ENCODE data around the gene MCRIP2. TPM values are rescaled to one million over a fixed set of nuclear protein-coding genes. Genes with fewer than 3 reads are reported as not detected.

The MCRIP2 gene
- total and polyA plus RNA-seq, 9 donors = 7.7 to 18.6 (median 12.5) TPM

DNA sequence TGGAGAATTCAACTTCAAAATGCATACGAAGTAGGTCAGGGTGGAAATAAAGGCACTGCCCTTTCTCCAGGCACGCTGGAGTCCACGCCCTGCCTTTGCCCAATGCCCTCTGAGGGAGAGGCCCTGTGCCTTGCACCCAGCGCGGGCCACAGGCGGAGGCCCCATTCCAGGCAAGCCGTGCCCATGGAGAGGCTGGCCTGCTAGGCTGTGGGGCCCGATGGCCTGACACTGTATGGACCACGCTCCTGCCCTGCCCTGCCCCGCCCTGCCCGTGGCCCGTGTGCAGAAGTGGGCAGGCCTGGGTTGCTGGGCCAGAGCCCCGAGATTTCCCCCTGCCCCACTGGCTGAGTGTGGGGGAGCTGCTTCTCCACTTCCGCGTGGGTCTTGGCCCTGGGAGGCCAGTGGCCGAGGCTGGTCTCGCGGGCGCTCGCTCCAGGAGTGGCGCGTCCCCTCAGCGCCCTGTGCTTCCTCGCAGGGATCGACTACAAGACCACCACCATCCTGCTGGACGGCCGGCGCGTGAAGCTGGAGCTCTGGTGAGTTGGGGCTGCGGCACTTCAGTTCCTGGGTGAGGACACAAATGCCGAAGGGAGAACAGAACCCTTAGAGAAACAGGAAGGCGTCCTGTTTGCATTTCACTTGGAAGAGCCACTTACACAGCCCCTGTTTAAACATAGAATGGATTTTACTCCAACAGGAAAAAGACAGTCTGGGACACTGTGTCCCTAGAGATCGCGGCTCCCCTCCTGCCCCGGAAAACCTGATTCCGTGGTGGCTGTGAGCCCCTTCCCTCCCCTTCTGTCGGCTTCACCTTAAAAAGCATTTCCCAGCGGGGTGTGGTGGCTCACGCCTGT, 24.7 kb upstream of the MCRIP2 start:
- Histone ChIP-seq H3K4me1 (ENCODE audit: control insufficient read depth, insufficient read depth, low read length) (peaks cover 9% of the 10 kb centered on the region), H3K27ac (ENCODE audit: low read length) (no peak overlapping the region), H3K36me3 (ENCODE audit: control insufficient read depth, insufficient read depth, low read length) (peaks cover 5% of the 10 kb centered on the region), H3K9me3 (replicated peaks; ENCODE audit: control insufficient read depth, low read depth, low read length) (no peaks in the 10 kb centered on the region), H3K4me3 (ENCODE audit: low read length) (no peak overlapping the region), H3K27me3 (ENCODE audit: control insufficient read depth, insufficient read depth, low read length) (no peaks in the 10 kb centered on the region)
- WGBS (ENCODE audit: insufficient coverage) = 89% methylated on average over 25 of the region's 39 CpGs
- DNase-seq = no peak

DNA sequence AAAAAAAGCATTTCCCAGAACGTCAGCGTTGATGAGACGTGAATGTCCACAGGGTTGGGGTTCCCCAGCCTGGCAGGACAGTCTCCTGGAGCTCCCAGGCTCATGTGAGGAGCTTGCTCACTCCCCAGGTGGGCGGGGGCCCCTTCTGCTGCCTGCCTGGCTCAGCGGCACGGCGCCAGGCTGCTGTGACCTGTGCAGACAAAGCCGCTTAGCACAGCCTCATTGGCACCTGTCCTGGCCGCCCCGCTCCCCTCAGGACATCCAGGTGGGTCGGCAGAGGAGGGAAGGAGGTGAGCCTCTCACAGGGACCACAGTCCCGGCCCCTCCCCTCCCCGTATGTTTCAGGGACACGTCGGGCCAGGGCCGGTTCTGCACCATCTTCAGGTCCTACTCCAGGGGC, 23.8 kb upstream of the MCRIP2 start:
- Histone ChIP-seq H3K36me3 (ENCODE audit: control insufficient read depth, insufficient read depth, low read length) (peaks cover 5% of the 10 kb centered on the region), H3K27me3 (ENCODE audit: control insufficient read depth, insufficient read depth, low read length) (no peaks in the 10 kb centered on the region), H3K27ac (ENCODE audit: low read length) (no peak overlapping the region), H3K4me1 (ENCODE audit: control insufficient read depth, insufficient read depth, low read length) (peaks cover 11% of the 10 kb centered on the region), H3K4me3 (ENCODE audit: low read length) (no peak overlapping the region), H3K9me3 (replicated peaks; ENCODE audit: control insufficient read depth, low read depth, low read length) (no peaks in the 10 kb centered on the region)
- WGBS (ENCODE audit: insufficient coverage) = 85% methylated on average over 7 of the region's 16 CpGs
- DNase-seq = no peak

DNA sequence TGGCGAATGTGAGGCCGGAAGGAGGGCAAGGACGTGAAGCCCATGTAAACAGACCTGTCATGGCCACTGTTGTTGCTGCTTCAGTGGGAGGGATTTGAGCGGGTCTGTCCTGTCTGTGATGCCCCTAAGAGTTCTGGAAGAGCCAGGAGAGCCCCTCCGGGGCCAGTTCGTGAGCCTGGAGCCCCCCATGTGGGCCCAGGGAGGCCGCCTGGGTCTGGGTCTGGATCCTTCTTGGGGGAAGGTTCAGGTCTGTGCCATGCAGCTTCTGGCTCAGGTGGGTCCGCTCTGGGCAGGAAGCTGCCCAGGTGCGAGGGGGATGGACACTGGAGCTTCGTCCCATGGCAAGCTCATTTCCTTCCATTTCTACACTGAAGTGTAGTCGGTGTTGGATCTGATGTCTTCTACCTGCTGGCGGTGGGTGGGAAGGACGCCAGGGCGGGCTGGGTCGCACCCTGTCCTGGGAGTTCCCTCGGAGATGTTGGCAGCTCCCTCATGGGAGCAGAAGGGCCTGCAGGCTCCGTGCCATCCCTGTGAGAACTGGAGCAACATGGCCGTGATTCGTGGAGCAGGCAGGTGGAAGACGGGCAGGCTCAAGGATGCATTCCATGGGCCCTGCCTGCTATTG, 22.0 kb upstream of the MCRIP2 start:
- H3K9me3 ChIP-seq (replicated peaks; ENCODE audit: control insufficient read depth, low read depth, low read length) = no peaks in the 10 kb centered on the region
- no peak for DNase-seq
- no peak overlapping the region for H3K4me3 ChIP-seq (ENCODE audit: low read length)
- 92% methylated on average over 17 of the region's 20 CpGs for WGBS (ENCODE audit: insufficient coverage)
- H3K36me3 ChIP-seq (ENCODE audit: control insufficient read depth, insufficient read depth, low read length) = peaks cover 5% of the 10 kb centered on the region
- H3K27ac ChIP-seq (ENCODE audit: low read length) = no peak overlapping the region
- H3K4me1 ChIP-seq (ENCODE audit: control insufficient read depth, insufficient read depth, low read length) = peaks cover 11% of the 10 kb centered on the region
- H3K27me3 ChIP-seq (ENCODE audit: control insufficient read depth, insufficient read depth, low read length) = no peaks in the 10 kb centered on the region

DNA sequence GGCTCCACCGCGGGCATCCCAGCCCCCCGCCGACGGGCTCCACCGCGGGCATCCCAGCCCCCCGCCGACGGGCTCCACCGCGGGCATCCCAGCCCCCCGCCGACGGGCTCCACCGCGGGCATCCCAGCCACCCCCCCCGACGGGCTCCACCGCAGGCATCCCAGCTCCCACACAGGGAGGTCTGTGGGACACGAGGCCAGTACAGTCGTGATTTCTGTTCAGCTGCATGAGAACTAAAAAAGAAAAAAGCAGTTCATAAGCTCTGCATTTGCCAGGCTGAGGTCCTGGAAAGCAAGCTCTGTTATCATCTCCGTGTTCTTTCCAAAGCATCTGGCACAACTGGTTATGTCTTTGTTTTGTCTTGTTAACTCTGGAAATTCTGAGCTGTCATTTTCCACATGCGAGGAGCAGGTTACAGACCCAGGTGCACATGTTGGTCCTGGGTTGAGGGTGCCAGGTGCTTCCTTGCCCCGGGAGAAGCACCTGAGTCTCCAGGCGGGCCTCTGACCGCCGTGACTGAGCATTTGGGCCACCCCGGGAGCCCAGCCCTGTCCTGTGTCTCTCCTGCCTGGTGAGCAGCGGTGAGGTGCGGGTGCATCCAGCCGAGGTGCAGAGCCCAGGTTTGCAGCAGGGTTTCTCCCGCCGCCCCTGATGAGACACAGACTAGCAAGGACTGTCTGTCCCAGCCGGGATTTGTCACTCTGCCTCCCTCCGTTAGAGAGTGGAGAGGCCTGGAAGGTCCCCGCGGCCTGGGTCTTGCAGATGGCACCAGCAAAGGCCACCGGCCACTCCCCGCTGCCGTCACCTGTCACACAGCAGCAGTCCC, 20.7 kb upstream of the MCRIP2 start:
- Histone ChIP-seq H3K27ac (ENCODE audit: low read length) (no peak overlapping the region), H3K27me3 (ENCODE audit: control insufficient read depth, insufficient read depth, low read length) (no peaks in the 10 kb centered on the region), H3K4me3 (ENCODE audit: low read length) (no peak overlapping the region), H3K36me3 (ENCODE audit: control insufficient read depth, insufficient read depth, low read length) (peaks cover 13% of the 10 kb centered on the region), H3K4me1 (ENCODE audit: control insufficient read depth, insufficient read depth, low read length) (peaks cover 11% of the 10 kb centered on the region), H3K9me3 (replicated peaks; ENCODE audit: control insufficient read depth, low read depth, low read length) (no peaks in the 10 kb centered on the region)
- DNase-seq = no peak
- 84% methylated on average over 31 of the region's 41 CpGs for WGBS (ENCODE audit: insufficient coverage)

DNA sequence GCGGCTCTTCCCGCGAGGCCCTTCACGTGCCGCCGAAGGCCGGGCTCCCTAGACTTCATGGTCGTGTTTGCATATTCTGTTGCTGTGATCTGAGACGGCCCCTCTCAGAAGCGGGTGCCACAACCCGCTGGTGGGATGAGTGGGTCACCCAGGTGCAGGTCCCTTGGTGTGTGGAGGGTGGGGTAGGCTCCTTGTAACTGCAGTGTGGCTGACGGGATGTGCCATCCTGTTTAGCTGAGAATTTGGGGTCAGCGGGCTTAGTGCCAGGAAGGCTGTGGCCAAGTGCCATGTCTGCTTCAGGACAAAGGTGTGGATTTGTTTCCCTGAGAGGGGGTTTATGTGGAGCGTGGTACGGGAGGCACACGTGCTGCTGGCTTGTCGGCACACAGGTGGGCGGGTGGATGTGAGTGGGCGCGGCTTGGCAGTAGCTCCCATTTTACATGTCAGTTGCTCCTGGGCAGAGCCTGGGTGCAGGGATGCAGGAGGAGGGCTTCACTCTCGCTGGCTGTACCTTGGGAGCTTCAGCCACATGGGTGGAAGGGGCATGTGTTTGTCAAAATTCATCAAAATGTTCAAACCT, 20.0 kb upstream of the MCRIP2 start:
- no peak for DNase-seq
- no peak overlapping the region for H3K27ac ChIP-seq (ENCODE audit: low read length)
- no peaks in the 10 kb centered on the region for H3K9me3 ChIP-seq (replicated peaks; ENCODE audit: control insufficient read depth, low read depth, low read length)
- H3K27me3 ChIP-seq (ENCODE audit: control insufficient read depth, insufficient read depth, low read length) = no peaks in the 10 kb centered on the region
- H3K4me3 ChIP-seq (ENCODE audit: low read length) = no peak overlapping the region
- 86% methylated on average over 20 of the region's 21 CpGs for WGBS (ENCODE audit: insufficient coverage)
- peaks cover 19% of the 10 kb centered on the region for H3K36me3 ChIP-seq (ENCODE audit: control insufficient read depth, insufficient read depth, low read length)
- peaks cover 11% of the 10 kb centered on the region for H3K4me1 ChIP-seq (ENCODE audit: control insufficient read depth, insufficient read depth, low read length)

DNA sequence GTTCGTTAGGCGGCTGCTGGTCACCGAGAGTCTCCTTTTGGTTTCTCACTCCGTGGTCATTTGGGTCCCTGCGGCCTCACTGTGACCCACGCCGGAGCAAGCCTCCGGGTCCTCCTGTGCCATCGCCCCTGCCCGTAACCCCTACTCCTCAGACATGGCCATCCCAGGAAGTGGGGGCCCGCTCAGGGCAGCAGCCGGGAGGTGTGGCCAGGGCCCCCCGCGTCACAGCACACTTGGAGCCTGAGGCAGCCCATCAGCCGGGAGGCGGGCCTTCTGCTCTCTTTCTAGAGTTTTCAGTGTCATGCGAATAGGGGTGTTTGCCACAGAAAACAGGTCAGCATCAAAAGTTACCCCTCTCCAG, 18.7 kb upstream of the MCRIP2 start:
- H3K9me3 ChIP-seq (replicated peaks; ENCODE audit: control insufficient read depth, low read depth, low read length) = no peaks in the 10 kb centered on the region
- peaks cover 22% of the 10 kb centered on the region for H3K4me1 ChIP-seq (ENCODE audit: control insufficient read depth, insufficient read depth, low read length)
- peaks cover 23% of the 10 kb centered on the region for H3K36me3 ChIP-seq (ENCODE audit: control insufficient read depth, insufficient read depth, low read length)
- WGBS (ENCODE audit: insufficient coverage) = 85% methylated on average over 13 of the region's 17 CpGs
- no peak overlapping the region for H3K4me3 ChIP-seq (ENCODE audit: low read length)
- no peaks in the 10 kb centered on the region for H3K27me3 ChIP-seq (ENCODE audit: control insufficient read depth, insufficient read depth, low read length)
- DNase-seq = no peak
- no peak overlapping the region for H3K27ac ChIP-seq (ENCODE audit: low read length)

DNA sequence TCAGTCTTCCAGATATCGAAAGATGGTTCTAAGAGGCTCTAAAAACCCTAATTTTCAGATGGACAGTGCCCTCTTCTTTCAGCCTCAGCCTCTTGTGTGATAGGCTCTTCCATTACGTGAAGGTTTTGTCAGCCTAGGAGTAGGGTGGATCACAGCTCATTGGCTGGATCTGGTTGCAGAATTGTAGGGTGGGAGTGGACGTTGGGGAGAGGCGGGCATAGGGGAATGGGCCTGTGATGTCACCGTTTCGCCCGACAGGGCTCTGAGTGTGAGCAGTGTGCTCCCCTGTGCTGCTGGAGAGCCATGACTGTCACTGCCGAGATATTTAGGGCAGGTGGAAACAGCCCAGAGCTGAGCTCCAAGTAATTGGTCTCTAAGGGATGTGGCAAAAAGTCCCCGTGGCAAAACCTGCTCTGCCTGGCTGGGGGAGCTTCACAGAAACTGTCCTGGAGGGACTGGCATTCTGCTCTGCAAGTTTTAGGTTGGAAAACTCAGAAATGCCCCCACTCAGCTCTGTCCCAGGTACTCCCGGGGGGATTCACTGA, 17.0 kb upstream of the MCRIP2 start:
- peaks cover 39% of the 10 kb centered on the region for H3K4me1 ChIP-seq (ENCODE audit: control insufficient read depth, insufficient read depth, low read length)
- no peak for DNase-seq
- no peak overlapping the region for H3K4me3 ChIP-seq (ENCODE audit: low read length)
- H3K27ac ChIP-seq (ENCODE audit: low read length) = no peak overlapping the region
- no peaks in the 10 kb centered on the region for H3K27me3 ChIP-seq (ENCODE audit: control insufficient read depth, insufficient read depth, low read length)
- no peaks in the 10 kb centered on the region for H3K9me3 ChIP-seq (replicated peaks; ENCODE audit: control insufficient read depth, low read depth, low read length)
- WGBS (ENCODE audit: insufficient coverage) = 48% methylated on average over 10 of the region's 10 CpGs
- peaks cover 31% of the 10 kb centered on the region for H3K36me3 ChIP-seq (ENCODE audit: control insufficient read depth, insufficient read depth, low read length)

DNA sequence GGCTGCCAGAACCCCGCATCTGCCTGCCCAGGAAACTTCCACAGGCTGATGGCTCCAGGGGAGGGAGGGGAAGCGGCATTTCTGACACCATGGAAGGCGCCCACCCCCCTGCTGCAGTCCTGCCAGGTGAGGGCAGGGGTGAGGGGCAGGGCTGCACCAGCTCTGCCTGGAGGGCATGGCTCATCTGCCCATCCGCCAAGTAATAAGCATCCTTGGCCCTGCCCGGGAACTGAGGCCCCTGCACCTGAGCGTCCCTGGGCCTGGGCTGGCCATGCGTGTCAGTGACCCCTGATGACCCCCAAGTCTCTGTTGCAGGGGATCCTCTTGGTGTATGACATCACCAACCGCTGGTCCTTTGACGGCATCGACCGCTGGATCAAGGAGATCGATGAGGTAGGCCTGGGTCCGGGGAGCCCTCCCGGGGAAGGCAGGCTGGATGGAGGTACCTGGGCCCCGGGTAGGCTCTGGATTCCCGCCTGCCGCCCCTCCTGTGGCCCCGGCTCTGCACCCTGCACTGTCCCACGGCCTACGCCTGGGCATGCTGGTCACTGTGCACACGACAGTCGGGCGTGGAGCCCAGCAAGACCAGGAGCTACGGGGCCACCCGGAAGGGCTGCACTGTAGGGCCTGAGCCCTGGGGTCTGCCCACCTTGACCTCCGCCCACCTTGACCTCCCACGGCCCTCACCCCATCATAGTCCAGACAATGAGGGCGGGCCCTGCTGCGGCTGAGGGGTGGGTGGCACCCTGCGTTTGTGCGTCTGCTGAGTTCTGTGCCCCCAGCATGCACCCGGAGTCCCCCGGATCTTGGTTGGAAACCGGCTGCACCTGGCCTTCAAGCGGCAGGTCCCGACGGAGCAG, 16.3 kb upstream of the MCRIP2 start:
- H3K9me3 ChIP-seq (replicated peaks; ENCODE audit: control insufficient read depth, low read depth, low read length) = no peaks in the 10 kb centered on the region
- no peak overlapping the region for H3K27ac ChIP-seq (ENCODE audit: low read length)
- peaks cover 31% of the 10 kb centered on the region for H3K36me3 ChIP-seq (ENCODE audit: control insufficient read depth, insufficient read depth, low read length)
- H3K4me1 ChIP-seq (ENCODE audit: control insufficient read depth, insufficient read depth, low read length) = peaks cover 46% of the 10 kb centered on the region
- WGBS (ENCODE audit: insufficient coverage) = 88% methylated on average over 34 of the region's 37 CpGs
- DNase-seq = no peak
- no peaks in the 10 kb centered on the region for H3K27me3 ChIP-seq (ENCODE audit: control insufficient read depth, insufficient read depth, low read length)
- H3K4me3 ChIP-seq (ENCODE audit: low read length) = no peak overlapping the region

DNA sequence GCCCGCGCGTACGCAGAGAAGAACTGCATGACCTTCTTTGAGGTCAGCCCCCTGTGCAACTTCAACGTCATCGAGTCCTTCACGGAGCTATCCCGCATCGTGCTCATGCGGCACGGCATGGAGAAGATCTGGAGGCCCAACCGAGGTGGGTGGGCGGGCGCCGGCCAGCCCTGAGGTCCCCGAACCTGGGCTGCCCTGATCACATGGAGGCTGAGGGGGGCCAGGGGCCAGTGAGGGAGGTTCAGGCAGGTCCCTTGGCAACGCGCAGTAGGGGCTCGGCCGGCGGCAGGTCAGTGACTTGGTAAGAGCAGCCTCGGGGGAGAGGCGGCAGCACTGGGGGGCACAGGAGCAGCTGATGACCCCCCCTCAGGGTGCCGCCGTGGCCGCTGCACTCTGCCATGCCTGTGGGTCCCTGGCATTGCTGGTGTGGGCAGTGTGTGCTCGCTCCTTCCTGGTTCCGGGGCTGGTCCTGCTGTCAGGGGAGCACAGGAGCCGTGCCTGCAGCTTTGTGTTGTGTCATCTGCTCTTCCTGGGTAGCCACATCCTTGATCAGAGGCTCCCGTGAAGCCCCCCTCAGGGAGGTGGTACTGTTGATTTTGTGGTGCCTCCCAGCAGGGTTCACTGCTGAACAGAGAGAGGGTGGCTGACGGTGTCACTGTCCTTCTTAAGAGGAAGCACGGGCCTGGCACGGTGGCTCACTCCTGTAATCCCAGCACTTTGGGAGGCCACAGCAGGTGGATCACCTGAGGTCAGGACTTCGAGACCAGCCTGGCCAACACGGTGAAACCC, 15.5 kb upstream of the MCRIP2 start:
- Histone ChIP-seq H3K27me3 (ENCODE audit: control insufficient read depth, insufficient read depth, low read length) (no peaks in the 10 kb centered on the region), H3K36me3 (ENCODE audit: control insufficient read depth, insufficient read depth, low read length) (peaks cover 29% of the 10 kb centered on the region), H3K27ac (ENCODE audit: low read length) (no peak overlapping the region), H3K4me1 (ENCODE audit: control insufficient read depth, insufficient read depth, low read length) (peaks cover 52% of the 10 kb centered on the region), H3K9me3 (replicated peaks; ENCODE audit: control insufficient read depth, low read depth, low read length) (no peaks in the 10 kb centered on the region), H3K4me3 (ENCODE audit: low read length) (no peak overlapping the region)
- DNase-seq = no peak
- 91% methylated on average over 32 of the region's 35 CpGs for WGBS (ENCODE audit: insufficient coverage)

All from muscle of leg (tissue), 11 donors.